Thyroid gland (tissue), 4 donors: Measurements from ENCODE around the gene DAPP1. TPM values are rescaled to one million over a fixed set of nuclear protein-coding genes. Genes with fewer than 3 reads are reported as not detected.

ENCODE experiments used
- DNase-seq, 2 donors: peaks; one replicate each; pipeline ENCODE4 v3.0.0-alpha.2; 2019
- H3K27ac ChIP-seq, 3 donors: fragments of 200-600 bp; sonication (generic); 1 replicate in 2 of 3; 2 replicates in 1 of 3; pipeline ENCODE4 v1.5.1; 2016 to 2019; ENCODE audit warnings: mild to moderate bottlenecking in 1 of 3, moderate library complexity in 1 of 3
- H3K27me3 ChIP-seq: fragments of 200-600 bp; sonication (generic); one replicate; pipeline ENCODE4 v1.5.1; 2019
- H3K36me3 ChIP-seq, 2 donors: fragments of 200-600 bp; sonication (generic); one replicate each; pipeline ENCODE4 v1.5.1; 2016 to 2019
- H3K4me1 ChIP-seq, 2 donors: fragments of 200-600 bp; sonication (generic); one replicate each; pipeline ENCODE4 v1.5.1; 2017 to 2019
- H3K4me3 ChIP-seq, 3 donors: fragments of 200-600 bp; sonication (generic); replicated peaks in 1 of 3; 1 replicate in 2 of 3; 2 replicates in 1 of 3; pipeline ENCODE4 v1.5.1; 2016; ENCODE audit warnings: mild to moderate bottlenecking in 1 of 3
- H3K9me3 ChIP-seq: fragments of 200-600 bp; sonication (generic); one replicate; pipeline ENCODE4 v1.5.1; 2017
- POLR2A ChIP-seq, 2 donors: fragments of 450-650 bp; IDR thresholded peaks; one replicate each; pipeline ENCODE4 v1.6.1; 2017; ENCODE audit warnings: antibody characterized with exemption in 2 of 2, mild to moderate bottlenecking in 2 of 2, moderate library complexity in 1 of 2
- WGBS, 2 donors: methylation state at CpG; one replicate each; pipeline ENCODE4 v1.1.5; 2017; 5-methylcytosine and 5-hydroxymethylcytosine counted together
- intact Hi-C: fragments of 100-400 bp; cut with DNase I; formaldehyde crosslinking; loops from one replicate; pipeline ENCODE4 v1.15.1; 2023
- total RNA-seq, 4 donors: library from RNA; depleted of rRNA; stranded (reverse); fragments of >200 nt; gene quantifications; one replicate each; pipeline ENCODE4 v1.2.3, GENCODE V29; 2016
- TF ChIP-seq, protein P1 (sequence below), 6 experiments: fragments of 200-600 bp in 3 of 6; fragments of 450-650 bp in 3 of 6; sonication (generic) in 3 of 6; IDR thresholded peaks; one replicate each; pipeline ENCODE4 v1.5.1; 2016 to 2019; ENCODE audit warnings: antibody characterized with exemption in 6 of 6, mild to moderate bottlenecking in 2 of 6, inconsistent platforms in 1 of 6, moderate library complexity in 1 of 6

The DAPP1 gene
- total RNA-seq, 4 donors from 2014 or later, result 0.33 to 1.5 (median 0.70) TPM

DNA sequence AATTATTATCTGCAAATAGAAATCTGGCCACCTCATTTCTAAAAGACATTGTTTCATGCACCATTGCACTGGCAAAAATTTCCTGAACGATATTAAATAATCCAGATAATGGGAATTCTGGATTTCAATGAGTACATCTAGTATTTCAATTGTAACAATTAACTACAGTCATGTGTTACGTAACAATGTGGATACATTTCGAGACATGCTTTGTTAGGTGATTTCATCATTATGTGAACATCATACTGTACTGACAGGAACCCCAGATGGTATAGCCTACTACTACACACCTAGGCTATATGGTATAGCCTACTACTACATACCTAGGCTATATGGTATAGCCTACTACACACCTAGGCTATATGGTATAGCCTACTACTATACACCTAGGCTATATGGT is 62.8 kb downstream of the DAPP1 start:
- no peak for DNase-seq
- Histone ChIP-seq H3K4me3 (no peak overlapping the region), H3K27me3 (no peaks in the 10 kb centered on the region), H3K9me3 (no peaks in the 10 kb centered on the region), H3K36me3 (peaks cover 39 to 42% of the 10 kb centered on the region in 2 donors), H3K4me1 (no peaks in the 10 kb centered on the region), H3K27ac (no peak overlapping the region)
- TF ChIP-seq POLR2A (IDR thresholded peaks at IDR 0.05), result no peak
- TF ChIP-seq, protein P1, sequence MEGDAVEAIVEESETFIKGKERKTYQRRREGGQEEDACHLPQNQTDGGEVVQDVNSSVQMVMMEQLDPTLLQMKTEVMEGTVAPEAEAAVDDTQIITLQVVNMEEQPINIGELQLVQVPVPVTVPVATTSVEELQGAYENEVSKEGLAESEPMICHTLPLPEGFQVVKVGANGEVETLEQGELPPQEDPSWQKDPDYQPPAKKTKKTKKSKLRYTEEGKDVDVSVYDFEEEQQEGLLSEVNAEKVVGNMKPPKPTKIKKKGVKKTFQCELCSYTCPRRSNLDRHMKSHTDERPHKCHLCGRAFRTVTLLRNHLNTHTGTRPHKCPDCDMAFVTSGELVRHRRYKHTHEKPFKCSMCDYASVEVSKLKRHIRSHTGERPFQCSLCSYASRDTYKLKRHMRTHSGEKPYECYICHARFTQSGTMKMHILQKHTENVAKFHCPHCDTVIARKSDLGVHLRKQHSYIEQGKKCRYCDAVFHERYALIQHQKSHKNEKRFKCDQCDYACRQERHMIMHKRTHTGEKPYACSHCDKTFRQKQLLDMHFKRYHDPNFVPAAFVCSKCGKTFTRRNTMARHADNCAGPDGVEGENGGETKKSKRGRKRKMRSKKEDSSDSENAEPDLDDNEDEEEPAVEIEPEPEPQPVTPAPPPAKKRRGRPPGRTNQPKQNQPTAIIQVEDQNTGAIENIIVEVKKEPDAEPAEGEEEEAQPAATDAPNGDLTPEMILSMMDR (IDR thresholded peaks at IDR 0.05), result no peak
- WGBS, 2 donors, result 94 to 98% methylated on average over 3 of the region's 3 CpGs
- intact Hi-C loops, result no loop called here

DNA sequence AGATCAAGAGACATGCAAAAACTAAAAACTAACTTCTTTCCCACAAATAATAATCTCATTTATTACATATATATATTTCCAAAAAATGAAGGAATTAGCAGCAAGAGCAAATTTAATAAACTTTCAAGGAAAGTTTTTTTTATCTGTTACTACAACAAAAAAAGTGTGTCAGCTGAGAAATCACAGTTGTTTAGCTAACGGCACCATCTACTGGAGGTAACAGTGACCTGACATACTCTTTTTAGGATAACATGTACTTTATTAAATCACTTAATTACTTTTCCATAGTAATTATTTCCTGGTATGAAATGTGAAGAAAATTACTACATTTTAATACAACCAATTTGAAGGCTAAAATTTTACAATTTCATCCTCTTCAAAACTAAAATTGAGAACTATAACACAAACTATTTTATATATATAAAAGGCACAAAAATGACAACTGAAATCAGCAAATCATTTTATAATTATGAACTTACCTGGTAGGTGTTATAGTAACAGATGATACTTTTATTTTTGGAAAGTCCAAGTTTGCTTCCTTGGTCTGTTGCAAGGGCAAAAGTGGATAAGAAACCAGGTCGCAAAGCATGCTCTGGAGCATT is 68.5 kb downstream of the DAPP1 start:
- no peak overlapping the region for H3K27ac ChIP-seq
- peak in 1 of 2 donors; percentile 2 for DNase-seq
- H3K36me3 ChIP-seq, result peaks cover 22 to 26% of the 10 kb centered on the region in 2 donors
- WGBS, 2 donors, result 81 to 85% methylated on average over 2 of the region's 2 CpGs
- no peaks in the 10 kb centered on the region for H3K9me3 ChIP-seq
- no peak overlapping the region for H3K4me3 ChIP-seq
- no peaks in the 10 kb centered on the region for H3K4me1 ChIP-seq
- TF ChIP-seq POLR2A (IDR thresholded peaks at IDR 0.05), result no peak
- TF ChIP-seq, protein P1 (IDR thresholded peaks at IDR 0.05), result peak in 4 of 6 experiments; percentile 28 to 64 (median 54)
- intact Hi-C loops, result no loop called here
- H3K27me3 ChIP-seq, result no peaks in the 10 kb centered on the region

DNA sequence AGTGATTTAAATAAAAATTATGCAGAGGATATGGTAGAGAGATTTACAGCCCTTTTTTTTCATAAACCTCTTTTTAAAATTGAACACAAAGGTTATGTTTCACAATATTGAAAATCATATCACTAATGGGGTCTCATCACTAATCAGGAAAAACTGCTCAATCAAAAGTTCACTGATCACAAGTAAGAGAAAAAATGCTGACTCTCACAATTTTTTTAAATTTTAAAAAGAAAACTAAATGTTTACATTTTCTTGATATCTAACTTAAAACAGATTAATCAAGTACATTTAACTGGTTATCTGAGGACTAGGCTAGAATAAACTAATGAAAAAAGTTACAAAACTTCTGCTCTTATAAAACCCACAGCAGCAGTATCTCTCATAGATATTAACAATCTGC is 69.1 kb downstream of the DAPP1 start:
- no peaks in the 10 kb centered on the region for H3K4me1 ChIP-seq
- H3K36me3 ChIP-seq, result peaks cover 17 to 21% of the 10 kb centered on the region in 2 donors
- TF ChIP-seq POLR2A (IDR thresholded peaks at IDR 0.05), result no peak
- TF ChIP-seq, protein P1 (IDR thresholded peaks at IDR 0.05), result no peak
- no peak overlapping the region for H3K4me3 ChIP-seq
- H3K27ac ChIP-seq, result no peak overlapping the region
- no peaks in the 10 kb centered on the region for H3K27me3 ChIP-seq
- no peak for DNase-seq
- H3K9me3 ChIP-seq, result no peaks in the 10 kb centered on the region
- intact Hi-C loops, result no loop called here

DNA sequence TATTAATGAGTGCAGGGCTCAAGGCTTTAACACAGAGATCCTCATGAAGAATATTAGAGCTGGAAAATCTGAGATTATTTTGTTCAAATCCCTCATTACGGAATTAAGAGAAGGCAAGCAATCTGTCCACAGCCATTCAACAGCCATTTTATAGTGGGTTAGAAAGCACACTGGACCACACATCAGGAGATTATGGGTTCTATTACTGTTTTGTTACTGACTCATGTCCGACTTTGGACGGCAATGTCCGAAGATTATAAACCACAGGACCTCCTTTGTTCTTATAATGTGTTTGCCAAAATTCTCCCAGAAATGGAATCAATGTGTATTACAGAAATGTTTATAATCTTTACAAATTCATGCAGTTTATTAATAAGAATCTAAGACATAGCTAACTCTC is 69.5 kb downstream of the DAPP1 start:
- H3K36me3 ChIP-seq, result peaks cover 14 to 16% of the 10 kb centered on the region in 2 donors
- no peak overlapping the region for H3K4me3 ChIP-seq
- no peak for DNase-seq
- no peaks in the 10 kb centered on the region for H3K4me1 ChIP-seq
- no peaks in the 10 kb centered on the region for H3K27me3 ChIP-seq
- WGBS, 2 donors, result 89 to 93% methylated on average over 4 of the region's 4 CpGs
- no peak overlapping the region for H3K27ac ChIP-seq
- intact Hi-C loops, result no loop called here
- TF ChIP-seq, protein P1 (IDR thresholded peaks at IDR 0.05), result no peak
- TF ChIP-seq POLR2A (IDR thresholded peaks at IDR 0.05), result no peak
- no peaks in the 10 kb centered on the region for H3K9me3 ChIP-seq

DNA sequence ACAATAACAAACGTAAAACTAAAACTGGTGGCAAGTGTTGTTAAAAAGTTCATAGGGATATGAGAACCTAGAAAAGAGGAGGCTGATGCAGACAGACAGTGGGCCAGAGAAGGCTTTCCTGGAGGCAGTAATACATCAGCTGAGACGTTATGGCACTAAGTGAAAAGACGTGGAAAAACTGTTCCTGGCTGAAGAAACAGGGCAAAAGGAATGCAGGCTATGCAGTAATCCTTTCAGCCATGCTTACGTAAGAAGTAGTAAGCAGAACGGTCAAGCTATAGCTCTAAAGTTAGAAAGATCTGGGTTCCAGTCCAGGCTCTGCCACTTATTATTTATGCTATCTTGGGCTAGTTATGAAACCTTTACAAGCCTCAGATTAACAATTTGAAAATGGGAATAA is 71.2 kb downstream of the DAPP1 start:
- H3K4me3 ChIP-seq, result no peak overlapping the region
- H3K36me3 ChIP-seq, result peaks cover 6 to 7% of the 10 kb centered on the region in 2 donors
- intact Hi-C loops, result no loop called here
- TF ChIP-seq, protein P1 (IDR thresholded peaks at IDR 0.05), result no peak
- no peak for TF ChIP-seq POLR2A (IDR thresholded peaks at IDR 0.05)
- peaks cover 1 to 3% of the 10 kb centered on the region in 2 donors for H3K4me1 ChIP-seq
- WGBS, 2 donors, result 74 to 75% methylated on average over 5 of the region's 5 CpGs
- no peaks in the 10 kb centered on the region for H3K9me3 ChIP-seq
- H3K27me3 ChIP-seq, result no peaks in the 10 kb centered on the region
- no peak for DNase-seq
- H3K27ac ChIP-seq, result no peak overlapping the region
